HCT116 (cell line): ENCODE results near the gene BIRC6. TPM values are rescaled to one million over a fixed set of nuclear protein-coding genes. Genes with fewer than 3 reads are reported as not detected.

Experiments used
- ATAC-seq: fragments of 200-7000 bp; cut with Tn5 transposase; 2 replicates; pipeline ENCODE4 v1.9.1; 2020; ENCODE audit warnings: mild to moderate bottlenecking, moderate library complexity
- BruUV-seq: library from RNA; stranded (reverse); fragments of 400-500 nt; replicated peaks from 2 replicates; lab custom pipeline; 2021; lab: Mats Ljungman, UMichigan
- CTCF ChIA-PET: fragments of 300-600 bp; sonication (Branson Sonifier 250); formaldehyde crosslinking; loops from one replicate; lab custom pipeline; 2021; ENCODE audit warnings: antibody characterized with exemption; lab: Charles Lee
- POLR2A ChIA-PET: fragments of 300-600, 350-600 bp; sonication (Branson Sonifier 250); formaldehyde crosslinking; loops from one replicate; lab custom pipeline; 2021; ENCODE audit warnings: antibody characterized with exemption; lab: Charles Lee
- RAD21 ChIA-PET, 2 experiments: fragments of 300-600 bp; sonication (Branson Sonifier 250); formaldehyde crosslinking; loops; one replicate each; lab custom pipeline; 2023; ENCODE audit warnings: low total read pairs in 2 of 2; ENCODE audit not compliant: uncharacterized antibody in 2 of 2, unreplicated experiment in 2 of 2, low non-redundant PET in 1 of 2; lab: Charles Lee
- DNase-seq: peaks from one replicate; pipeline ENCODE4 v3.0.0-alpha.2; 2010; ENCODE audit warnings: low read depth, low spot score
- H2AFZ ChIP-seq: fragments of 200-600 bp; shearing (Covaris generic), sonication (generic); 2 replicates; pipeline ENCODE4 v1.6.1; 2017; ENCODE audit warnings: low read depth, mixed run types, mixed read lengths, antibody characterized with exemption, low read length; ENCODE audit not compliant: poor library complexity, severe bottlenecking
- H3K27ac ChIP-seq: 2 replicates; pipeline ENCODE4 v1.5.1; 2012; ENCODE audit warnings: low read depth, low read length
- H3K27me3 ChIP-seq: fragments of 200-600 bp; sonication (generic); 2 replicates; pipeline ENCODE4 v1.6.1; 2016; ENCODE audit warnings: mixed run types, low read length, mixed read lengths; ENCODE audit not compliant: insufficient read depth
- H3K36me3 ChIP-seq, 2 experiments: fragments of 200-500 bp in 1 of 2; fragments of 200-600 bp in 1 of 2; sonication (Bioruptor generic) in 1 of 2; sonication (generic) in 1 of 2; 2 replicates each; pipeline versions ENCODE4 v1.5.1 to v1.6.1; 2014 to 2016; ENCODE audit warnings: low read length in 2 of 2, inconsistent platforms in 1 of 2, mixed read lengths in 1 of 2, mixed run types in 1 of 2; ENCODE audit not compliant: insufficient read depth in 2 of 2, control insufficient read depth in 1 of 2
- H3K4me1 ChIP-seq, 2 experiments: fragments of 200-600 bp in 1 of 2; sonication (generic) in 1 of 2; 2 replicates each; pipeline versions ENCODE4 v1.5.1 to v1.6.1; 2012 to 2017; ENCODE audit warnings: low read length in 2 of 2, inconsistent platforms in 1 of 2, mild to moderate bottlenecking in 1 of 2, mixed read lengths in 1 of 2, mixed run types in 1 of 2, moderate library complexity in 1 of 2; ENCODE audit not compliant: insufficient read depth in 2 of 2, control insufficient read depth in 1 of 2
- H3K4me2 ChIP-seq: fragments of 200-600 bp; sonication (generic); 2 replicates; pipeline ENCODE4 v1.6.1; 2017; ENCODE audit warnings: mixed run types, low read length, mixed read lengths
- H3K4me3 ChIP-seq, 2 experiments: fragments of 200-600 bp in 1 of 2; sonication (generic) in 1 of 2; replicated peaks in 1 of 2; 2 replicates each; pipeline ENCODE4 v1.5.1; 2011 to 2016; ENCODE audit warnings: low read length in 2 of 2, control low read depth in 1 of 2, low read depth in 1 of 2, mild to moderate bottlenecking in 1 of 2, mixed read lengths in 1 of 2, mixed run types in 1 of 2
- H3K79me2 ChIP-seq: fragments of 200-600 bp; sonication (generic); 2 replicates; pipeline ENCODE4 v1.6.1; 2017; ENCODE audit warnings: mild to moderate bottlenecking, mixed run types, low read length, moderate library complexity, mixed read lengths; ENCODE audit not compliant: insufficient read depth
- H3K9ac ChIP-seq: fragments of 200-600 bp; sonication (generic); 2 replicates; pipeline ENCODE4 v1.6.1; 2016; ENCODE audit warnings: low read length, mixed read lengths
- H3K9me2 ChIP-seq: fragments of 200-600 bp; sonication (generic), shearing (Covaris generic); 2 replicates; pipeline ENCODE4 v1.6.1; 2017; ENCODE audit warnings: mixed run types, mild to moderate bottlenecking, moderate library complexity; ENCODE audit not compliant: insufficient read depth
- H3K9me3 ChIP-seq, 2 experiments: fragments of 200-500 bp in 1 of 2; fragments of 200-600 bp in 1 of 2; sonication (Bioruptor generic) in 1 of 2; sonication (generic) in 1 of 2; 2 replicates each; pipeline ENCODE4 v1.6.1; 2014 to 2017; ENCODE audit warnings: low read length in 2 of 2, mixed read lengths in 2 of 2, inconsistent platforms in 1 of 2, low read depth in 1 of 2, mild to moderate bottlenecking in 1 of 2, mixed run types in 1 of 2, moderate library complexity in 1 of 2; ENCODE audit not compliant: control insufficient read depth in 1 of 2, insufficient read depth in 1 of 2
- H4K20me1 ChIP-seq: fragments of 200-600 bp; sonication (generic), shearing (Covaris generic); 2 replicates; pipeline ENCODE4 v1.6.1; 2017; ENCODE audit warnings: mixed run types, mild to moderate bottlenecking, moderate library complexity; ENCODE audit not compliant: insufficient read depth
- ATF3 ChIP-seq: IDR thresholded peaks from 2 replicates; pipeline ENCODE4 v1.6.1; 2012
- CBX3 ChIP-seq: IDR thresholded peaks from 2 replicates; pipeline ENCODE4 v1.6.1; 2012; ENCODE audit warnings: low read depth
- CEBPB ChIP-seq: IDR thresholded peaks from 2 replicates; pipeline ENCODE4 v1.6.1; 2012; ENCODE audit warnings: low read depth
- EGR1 ChIP-seq: IDR thresholded peaks from 2 replicates; pipeline ENCODE4 v1.6.1; 2012; ENCODE audit warnings: low read depth
- FOSL1 ChIP-seq: IDR thresholded peaks from 2 replicates; pipeline ENCODE4 v1.6.1; 2012; ENCODE audit warnings: low read depth
- MAX ChIP-seq: IDR thresholded peaks from 2 replicates; pipeline ENCODE4 v1.6.1; 2012
- SIN3A ChIP-seq: IDR thresholded peaks from 2 replicates; pipeline ENCODE4 v1.6.1; 2012; ENCODE audit warnings: low read depth
- SP1 ChIP-seq: IDR thresholded peaks from 2 replicates; pipeline ENCODE4 v1.6.1; 2012; ENCODE audit warnings: low read depth
- TCF7L2 ChIP-seq: IDR thresholded peaks from 2 replicates; pipeline ENCODE4 v1.7.0; 2011; ENCODE audit warnings: borderline replicate concordance, inconsistent platforms; ENCODE audit not compliant: insufficient read depth, insufficient read length; ENCODE audit errors: extremely low read depth
- ZNF274 ChIP-seq: fragments of 200-500 bp; sonication (Bioruptor generic); IDR thresholded peaks from 2 replicates; pipeline ENCODE4 v1.6.1; 2014; ENCODE audit warnings: mild to moderate bottlenecking, low read depth, low read length, inconsistent platforms
- intact Hi-C: fragments of 100-400 bp; cut with micrococcal nuclease; formaldehyde crosslinking; loops from 2 replicates; pipeline ENCODE4 v1.10.0; 2022
- total RNA-seq: library from RNA; stranded (reverse); gene quantifications from one replicate; pipeline ENCODE4 v1.2.1, GENCODE V29; 2021; ENCODE audit not compliant: unreplicated experiment
- TF ChIP-seq, protein P1 (sequence below): IDR thresholded peaks from 2 replicates; pipeline ENCODE4 v1.6.1; 2011; ENCODE audit warnings: mild to moderate bottlenecking, low read length, moderate library complexity; ENCODE audit not compliant: insufficient replicate concordance; ENCODE audit errors: extremely low read depth
- TF ChIP-seq, protein P2 (sequence below), 3 experiments: fragments of 200-600 bp in 1 of 3; sonication (generic) in 1 of 3; IDR thresholded peaks in 2 of 3; conservative IDR thresholded peaks in 1 of 3; 2 replicates each; pipeline ENCODE4 v1.5.1; 2012 to 2017; ENCODE audit warnings: low read depth in 2 of 3, low read length in 2 of 3, antibody characterized with exemption in 1 of 3, borderline replicate concordance in 1 of 3, control low read depth in 1 of 3, mild to moderate bottlenecking in 1 of 3, mixed read lengths in 1 of 3, mixed run types in 1 of 3, moderate library complexity in 1 of 3; ENCODE audit not compliant: insufficient read depth in 1 of 3
- TF ChIP-seq, protein P3 (sequence below): IDR thresholded peaks from 2 replicates; pipeline ENCODE4 v1.6.1; 2012; ENCODE audit warnings: low read depth

Gene BIRC6
- total RNA-seq, 1 experiment from 2014 or later, result 60.7 TPM

GRCh38 chr2:32506446-32506845, 149.6 kb downstream of the BIRC6 start:
- DNase-seq (no peak), ATAC-seq (no peak)
- BruUV-seq, result no TSS peak
- Histone ChIP-seq H3K9ac (no peak overlapping the region), H3K27ac (no peak overlapping the region), H4K20me1 (0 out of 2 replicates have a peak, but pooled peaks cover 4% of the 10 kb centered on the region), H3K36me3 (peaks cover 6% of the 10 kb centered on the region in 2 experiments), H3K9me3 (no peaks in the 10 kb centered on the region), H3K27me3 (no peaks in the 10 kb centered on the region), H3K9me2 (no peaks in the 10 kb centered on the region), H3K79me2 (no peaks in the 10 kb centered on the region), H3K4me3 (no peak overlapping the region), H3K4me2 (no peak overlapping the region), H3K4me1 (no peaks in the 10 kb centered on the region), H2AFZ (no peak overlapping the region)
- TF ChIP-seq CEBPB (no peak), MAX (no peak), TCF7L2 (no peak), SP1 (no peak), FOSL1 (no peak), SIN3A (no peak), CBX3 (no peak), ZNF274 (no peak), ATF3 (no peak), EGR1 (no peak)
- TF ChIP-seq, protein P1, sequence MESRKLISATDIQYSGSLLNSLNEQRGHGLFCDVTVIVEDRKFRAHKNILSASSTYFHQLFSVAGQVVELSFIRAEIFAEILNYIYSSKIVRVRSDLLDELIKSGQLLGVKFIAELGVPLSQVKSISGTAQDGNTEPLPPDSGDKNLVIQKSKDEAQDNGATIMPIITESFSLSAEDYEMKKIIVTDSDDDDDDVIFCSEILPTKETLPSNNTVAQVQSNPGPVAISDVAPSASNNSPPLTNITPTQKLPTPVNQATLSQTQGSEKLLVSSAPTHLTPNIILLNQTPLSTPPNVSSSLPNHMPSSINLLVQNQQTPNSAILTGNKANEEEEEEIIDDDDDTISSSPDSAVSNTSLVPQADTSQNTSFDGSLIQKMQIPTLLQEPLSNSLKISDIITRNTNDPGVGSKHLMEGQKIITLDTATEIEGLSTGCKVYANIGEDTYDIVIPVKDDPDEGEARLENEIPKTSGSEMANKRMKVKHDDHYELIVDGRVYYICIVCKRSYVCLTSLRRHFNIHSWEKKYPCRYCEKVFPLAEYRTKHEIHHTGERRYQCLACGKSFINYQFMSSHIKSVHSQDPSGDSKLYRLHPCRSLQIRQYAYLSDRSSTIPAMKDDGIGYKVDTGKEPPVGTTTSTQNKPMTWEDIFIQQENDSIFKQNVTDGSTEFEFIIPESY, result no peak
- TF ChIP-seq, protein P2, sequence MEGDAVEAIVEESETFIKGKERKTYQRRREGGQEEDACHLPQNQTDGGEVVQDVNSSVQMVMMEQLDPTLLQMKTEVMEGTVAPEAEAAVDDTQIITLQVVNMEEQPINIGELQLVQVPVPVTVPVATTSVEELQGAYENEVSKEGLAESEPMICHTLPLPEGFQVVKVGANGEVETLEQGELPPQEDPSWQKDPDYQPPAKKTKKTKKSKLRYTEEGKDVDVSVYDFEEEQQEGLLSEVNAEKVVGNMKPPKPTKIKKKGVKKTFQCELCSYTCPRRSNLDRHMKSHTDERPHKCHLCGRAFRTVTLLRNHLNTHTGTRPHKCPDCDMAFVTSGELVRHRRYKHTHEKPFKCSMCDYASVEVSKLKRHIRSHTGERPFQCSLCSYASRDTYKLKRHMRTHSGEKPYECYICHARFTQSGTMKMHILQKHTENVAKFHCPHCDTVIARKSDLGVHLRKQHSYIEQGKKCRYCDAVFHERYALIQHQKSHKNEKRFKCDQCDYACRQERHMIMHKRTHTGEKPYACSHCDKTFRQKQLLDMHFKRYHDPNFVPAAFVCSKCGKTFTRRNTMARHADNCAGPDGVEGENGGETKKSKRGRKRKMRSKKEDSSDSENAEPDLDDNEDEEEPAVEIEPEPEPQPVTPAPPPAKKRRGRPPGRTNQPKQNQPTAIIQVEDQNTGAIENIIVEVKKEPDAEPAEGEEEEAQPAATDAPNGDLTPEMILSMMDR (IDR thresholded peaks at IDR 0.05 in 2 of 3, conservative IDR thresholded peaks at IDR 0.05 in 1 of 3; ENCODE audit: borderline replicate concordance in 1 of 3, insufficient read depth in 1 of 3, low read depth in 2 of 3, low read length in 2 of 3), result no peak
- TF ChIP-seq, protein P3, sequence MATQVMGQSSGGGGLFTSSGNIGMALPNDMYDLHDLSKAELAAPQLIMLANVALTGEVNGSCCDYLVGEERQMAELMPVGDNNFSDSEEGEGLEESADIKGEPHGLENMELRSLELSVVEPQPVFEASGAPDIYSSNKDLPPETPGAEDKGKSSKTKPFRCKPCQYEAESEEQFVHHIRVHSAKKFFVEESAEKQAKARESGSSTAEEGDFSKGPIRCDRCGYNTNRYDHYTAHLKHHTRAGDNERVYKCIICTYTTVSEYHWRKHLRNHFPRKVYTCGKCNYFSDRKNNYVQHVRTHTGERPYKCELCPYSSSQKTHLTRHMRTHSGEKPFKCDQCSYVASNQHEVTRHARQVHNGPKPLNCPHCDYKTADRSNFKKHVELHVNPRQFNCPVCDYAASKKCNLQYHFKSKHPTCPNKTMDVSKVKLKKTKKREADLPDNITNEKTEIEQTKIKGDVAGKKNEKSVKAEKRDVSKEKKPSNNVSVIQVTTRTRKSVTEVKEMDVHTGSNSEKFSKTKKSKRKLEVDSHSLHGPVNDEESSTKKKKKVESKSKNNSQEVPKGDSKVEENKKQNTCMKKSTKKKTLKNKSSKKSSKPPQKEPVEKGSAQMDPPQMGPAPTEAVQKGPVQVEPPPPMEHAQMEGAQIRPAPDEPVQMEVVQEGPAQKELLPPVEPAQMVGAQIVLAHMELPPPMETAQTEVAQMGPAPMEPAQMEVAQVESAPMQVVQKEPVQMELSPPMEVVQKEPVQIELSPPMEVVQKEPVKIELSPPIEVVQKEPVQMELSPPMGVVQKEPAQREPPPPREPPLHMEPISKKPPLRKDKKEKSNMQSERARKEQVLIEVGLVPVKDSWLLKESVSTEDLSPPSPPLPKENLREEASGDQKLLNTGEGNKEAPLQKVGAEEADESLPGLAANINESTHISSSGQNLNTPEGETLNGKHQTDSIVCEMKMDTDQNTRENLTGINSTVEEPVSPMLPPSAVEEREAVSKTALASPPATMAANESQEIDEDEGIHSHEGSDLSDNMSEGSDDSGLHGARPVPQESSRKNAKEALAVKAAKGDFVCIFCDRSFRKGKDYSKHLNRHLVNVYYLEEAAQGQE, result no peak
- ChIA-PET RAD21 (no interaction called here), POLR2A (no interaction called here), CTCF (no interaction called here)
- intact Hi-C loops, result no loop called here
